Pancreas (tissue), 10 donors: ENCODE measurements around the gene CIRBP. TPM values are rescaled to one million over a fixed set of nuclear protein-coding genes. Genes with fewer than 3 reads are reported as not detected.
A peak's percentile ranks its signal among the peaks of the same experiment; 100 is the strongest.

Experiments used
- ATAC-seq, 4 donors: fragments of 200-7000 bp; cut with Tn5 transposase; one replicate each; pipeline versions ENCODE4 v1.8.0 to v1.9.1; 2020; ENCODE audit warnings: mild to moderate bottlenecking in 4 of 4, moderate library complexity in 4 of 4
- DNase-seq, 6 donors: peaks; one replicate each; pipeline ENCODE4 v3.0.0-alpha.2; 2020
- FAIRE-seq: peaks from 2 replicates; lab custom pipeline; 2012; peaks lifted over from hg19 to GRCh38; lab: Jason Lieb, UNC
- H3K27ac ChIP-seq, 4 donors: fragments of 200-600 bp; sonication (generic); 1 replicate in 3 of 4; 2 replicates in 1 of 4; pipeline versions ENCODE4 v1.5.0 to v1.8.0; 2020
- H3K27me3 ChIP-seq, 4 donors: fragments of 200-600 bp; one replicate each; pipeline ENCODE4 v1.8.0; 2021
- H3K36me3 ChIP-seq, 3 donors: fragments of 200-600 bp; sonication (generic) in 1 of 3; one replicate each; pipeline versions ENCODE4 v1.5.0 to v1.8.0; 2020 to 2021
- H3K4me1 ChIP-seq, 3 donors: fragments of 200-600 bp; one replicate each; pipeline ENCODE4 v1.8.0; 2021
- H3K4me3 ChIP-seq, 4 donors: fragments of 200-600 bp; sonication (generic) in 2 of 4; one replicate each; pipeline versions ENCODE4 v1.5.0 to v1.8.0; 2020 to 2021
- H3K9me3 ChIP-seq, 4 donors: fragments of 200-600 bp; one replicate each; pipeline ENCODE4 v1.8.0; 2021
- CTCF ChIP-seq, 4 donors: fragments of 200-600 bp; sonication (generic) in 3 of 4; IDR thresholded peaks; one replicate each; pipeline versions ENCODE4 v1.5.0 to v1.8.0; 2021; ENCODE audit warnings: antibody characterized with exemption in 4 of 4
- WGBS, 2 donors: extraction: QIAGEN DNeasy Blood & Tissue Kit; methylation state at CpG; one replicate each; pipeline ENCODE4 v1.1.7; 2013; 5-methylcytosine and 5-hydroxymethylcytosine counted together
- intact Hi-C, 3 donors: fragments of 100-400 bp; cut with DNase I; formaldehyde crosslinking; loops; one replicate each; pipeline versions ENCODE4 v1.11.1 to v1.14.2; 2022
- polyA plus RNA-seq, 2 donors: library from polyadenylated mRNA; stranded (reverse); fragments of 200-250 nt; gene quantifications; one replicate each; pipeline ENCODE4 v1.2.3, GENCODE V29; 2013
- total RNA-seq, 6 donors: library from RNA; stranded (reverse); fragmentation: NEBNext Ultra II Directional in 4 of 6; extraction: Animal tissue kit (Norgen Biotek cat#: 25700) in 4 of 6; gene quantifications; one replicate each; pipeline versions ENCODE4 v1.2.1 to v1.2.4, GENCODE V29; 2021 to 2023
- donor health status: healthy with polysubstance abuse.
- donor health status: DM: no; HTN: no; CAD: no; lungs with moderate emphysema.
- donor health status: DM: no; HTN: no; CAD: no.
- donor health status: control.
- donor health status: control.
- donor health status: Bipolar disorder and iron deficiency.
- donor health status: DM: yes; HTN: yes; CAD: no.
- donor health status: DM: no; HTN: no; CAD: no.
- donor health status: DM: no; HTN: no; CAD: no.
- donor health status: DM: yes; HTN: yes; CAD: no.

The CIRBP gene
- total and polyA plus RNA-seq, 8 donors: 232 to 1,009 (median 539) TPM

- DNase-seq (peak in 2 of 6 donors; percentile 48 to 73), ATAC-seq (no peak), FAIRE-seq (no peak)
- Histone ChIP-seq H3K36me3 (no peaks in the 10 kb centered on the region), H3K9me3 (no peaks in the 10 kb centered on the region), H3K27ac (no peak overlapping the region), H3K27me3 (peaks cover 0 to 15% (median 3%) of the 10 kb centered on the region in 4 donors), H3K4me1 (no peaks in the 10 kb centered on the region), H3K4me3 (no peak overlapping the region)
- intact Hi-C loops: no loop called here
- TF ChIP-seq CTCF (IDR thresholded peaks at IDR 0.05): no peak
- WGBS, 2 donors: 61 to 62% methylated on average over 26 to 28 of the region's 29 CpGs
These were observed 14.2 kb downstream of the CIRBP start for GRCh38 chr19:1283207-1283916.

- Histone ChIP-seq H3K9me3 (no peaks in the 10 kb centered on the region), H3K4me1 (no peaks in the 10 kb centered on the region), H3K27me3 (peaks cover 0 to 15% (median 3%) of the 10 kb centered on the region in 4 donors), H3K4me3 (no peak overlapping the region), H3K36me3 (no peaks in the 10 kb centered on the region), H3K27ac (no peak overlapping the region)
- ATAC-seq (no peak), FAIRE-seq (no peak), DNase-seq (peak in 1 of 6 donors; percentile 25)
- intact Hi-C loops: no loop called here
- TF ChIP-seq CTCF (IDR thresholded peaks at IDR 0.05): no peak
- 73 to 82% methylated on average over 12 of the region's 12 CpGs for WGBS, 2 donors
These were observed 14.8 kb downstream of the CIRBP start for GRCh38 chr19:1283917-1284292.

GRCh38 chr19:1284293-1284978, 15.3 kb downstream of the CIRBP start:
- H3K4me3 ChIP-seq: no peak overlapping the region
- peak in 2 of 6 donors; percentile 16 to 60 for DNase-seq
- H3K36me3 ChIP-seq: no peaks in the 10 kb centered on the region
- no peaks in the 10 kb centered on the region for H3K9me3 ChIP-seq
- intact Hi-C loops: no loop called here
- no peaks in the 10 kb centered on the region for H3K4me1 ChIP-seq
- TF ChIP-seq CTCF (IDR thresholded peaks at IDR 0.05): no peak
- H3K27ac ChIP-seq: no peak overlapping the region
- WGBS, 2 donors: 60 to 68% methylated on average over 20 of the region's 20 CpGs
- no peak for FAIRE-seq
- H3K27me3 ChIP-seq: peaks cover 0 to 15% (median 3%) of the 10 kb centered on the region in 4 donors
- peak in 1 of 4 donors; percentile 6 for ATAC-seq

GRCh38 chr19:1284979-1285736, 16.0 kb downstream of the CIRBP start:
- TF ChIP-seq CTCF (IDR thresholded peaks at IDR 0.05): no peak
- intact Hi-C loops: no loop called here
- Histone ChIP-seq H3K4me1 (no peaks in the 10 kb centered on the region), H3K9me3 (no peaks in the 10 kb centered on the region), H3K36me3 (no peaks in the 10 kb centered on the region), H3K4me3 (no peak overlapping the region), H3K27ac (no peak overlapping the region), H3K27me3 (peaks cover 0 to 15% (median 3%) of the 10 kb centered on the region in 4 donors)
- WGBS, 2 donors: 26 to 36% methylated on average over 37 to 51 of the region's 51 CpGs
- peak in 2 of 6 donors; percentile 50 to 76 for DNase-seq
- no peak for FAIRE-seq
- no peak for ATAC-seq
